SK-N-SH treated with all-trans-retinoic acid at 6 μM for 48 hours (cell line): ENCODE data around the gene RBM39.
"Not testable (repeated sequence)": the region's sequence is repeated elsewhere in the genome, so short reads cannot be mapped to it uniquely, and the experiment has no call there.

ENCODE experiments used
- ATAC-seq: fragments of 200-7000 bp; cut with Tn5 transposase; 3 replicates; pipeline ENCODE4 v1.9.1; 2020; ENCODE audit warnings: mild to moderate bottlenecking, moderate library complexity
- ARNTL ChIP-seq: fragments of 450-650 bp; formaldehyde crosslinking; IDR thresholded peaks from 2 replicates; pipeline ENCODE4 v1.5.0; 2020; ENCODE audit warnings: low read depth, mild to moderate bottlenecking, moderate library complexity, borderline replicate concordance
- CSRNP3 ChIP-seq: fragments of 250-450 bp; sonication (Bioruptor Pico); IDR thresholded peaks from 2 replicates; pipeline ENCODE4 v1.5.1; 2021; ENCODE audit warnings: mild to moderate bottlenecking, moderate library complexity
- ESRRG ChIP-seq: fragments of 250-450 bp; sonication (Bioruptor Pico); IDR thresholded peaks from 2 replicates; pipeline ENCODE4 v1.6.1; 2021; ENCODE audit warnings: mild to moderate bottlenecking
- GLIS3 ChIP-seq: fragments of 250-450 bp; sonication (Bioruptor Pico); IDR thresholded peaks from 2 replicates; pipeline ENCODE4 v1.5.0; 2020; ENCODE audit warnings: mild to moderate bottlenecking, moderate library complexity
- ISL1 ChIP-seq: fragments of 250-450 bp; sonication (Bioruptor Pico); IDR thresholded peaks from 2 replicates; pipeline ENCODE4 v2.1.2; 2022; ENCODE audit warnings: mild to moderate bottlenecking, moderate library complexity
- OSR1 ChIP-seq: fragments of 250-450 bp; sonication (Bioruptor Pico); IDR thresholded peaks from 2 replicates; pipeline ENCODE4 v1.8.0; 2022; ENCODE audit warnings: moderate library complexity, mild to moderate bottlenecking, inconsistent platforms
- POU6F1 ChIP-seq: fragments of 250-450 bp; sonication (Bioruptor Pico); IDR thresholded peaks from 2 replicates; pipeline ENCODE4 v1.8.0; 2021; ENCODE audit warnings: low read depth, mild to moderate bottlenecking, moderate library complexity, borderline replicate concordance
- PPARA ChIP-seq: fragments of 250-450 bp; sonication (Bioruptor Pico); IDR thresholded peaks from 2 replicates; pipeline ENCODE4 v1.5.0; 2020; ENCODE audit warnings: mild to moderate bottlenecking, borderline replicate concordance
- SNAI2 ChIP-seq: fragments of 250-450 bp; sonication (Bioruptor Pico); IDR thresholded peaks from 2 replicates; pipeline ENCODE4 v1.5.0; 2020; ENCODE audit warnings: mild to moderate bottlenecking, moderate library complexity
- TCF4 ChIP-seq: fragments of 250-450 bp; sonication (Bioruptor Pico); IDR thresholded peaks from 2 replicates; pipeline ENCODE4 v1.8.0; 2021; ENCODE audit warnings: mild to moderate bottlenecking, moderate library complexity, borderline replicate concordance
- TOX ChIP-seq: fragments of 250-450 bp; sonication (Bioruptor Pico); IDR thresholded peaks from 2 replicates; pipeline ENCODE4 v1.8.0; 2021; ENCODE audit warnings: mild to moderate bottlenecking, moderate library complexity, borderline replicate concordance
- ZFP3 ChIP-seq: fragments of 250-450 bp; sonication (Bioruptor Pico); IDR thresholded peaks from 2 replicates; pipeline ENCODE4 v1.5.0; 2020; ENCODE audit warnings: mild to moderate bottlenecking, moderate library complexity
- ZFP30 ChIP-seq: fragments of 450-650 bp; formaldehyde crosslinking; IDR thresholded peaks from 2 replicates; pipeline ENCODE4 v1.5.0; 2022; ENCODE audit warnings: mild to moderate bottlenecking, moderate library complexity
- ZNF565 ChIP-seq: fragments of 450-650 bp; formaldehyde crosslinking; conservative IDR thresholded peaks from 2 replicates; pipeline ENCODE4 v1.5.0; 2020; ENCODE audit warnings: low read depth, mild to moderate bottlenecking, moderate library complexity
- ZNF70 ChIP-seq: fragments of 450-650 bp; formaldehyde crosslinking; IDR thresholded peaks from 2 replicates; pipeline ENCODE4 v1.5.0; 2020; ENCODE audit warnings: mild to moderate bottlenecking, moderate library complexity
- ZNF8 ChIP-seq: fragments of 450-650 bp; formaldehyde crosslinking; IDR thresholded peaks from 2 replicates; pipeline ENCODE4 v1.5.0; 2020; ENCODE audit warnings: mild to moderate bottlenecking, moderate library complexity
- TF ChIP-seq, protein P1 (sequence below): fragments of 250-450 bp; sonication (Bioruptor Pico); IDR thresholded peaks from 2 replicates; pipeline ENCODE4 v1.5.0; 2020; ENCODE audit warnings: mild to moderate bottlenecking, moderate library complexity
- TF ChIP-seq, protein P2 (sequence below): fragments of 250-450 bp; sonication (Bioruptor Pico); IDR thresholded peaks from 2 replicates; pipeline ENCODE4 v1.8.0; 2020; ENCODE audit warnings: mild to moderate bottlenecking, moderate library complexity, borderline replicate concordance

The RBM39 gene

GRCh38 chr20:35708502-35708901 is 33.6 kb downstream of the RBM39 start:
- ATAC-seq: no peak; the same call in none of the 3 replicates
- TF ChIP-seq, protein P1, sequence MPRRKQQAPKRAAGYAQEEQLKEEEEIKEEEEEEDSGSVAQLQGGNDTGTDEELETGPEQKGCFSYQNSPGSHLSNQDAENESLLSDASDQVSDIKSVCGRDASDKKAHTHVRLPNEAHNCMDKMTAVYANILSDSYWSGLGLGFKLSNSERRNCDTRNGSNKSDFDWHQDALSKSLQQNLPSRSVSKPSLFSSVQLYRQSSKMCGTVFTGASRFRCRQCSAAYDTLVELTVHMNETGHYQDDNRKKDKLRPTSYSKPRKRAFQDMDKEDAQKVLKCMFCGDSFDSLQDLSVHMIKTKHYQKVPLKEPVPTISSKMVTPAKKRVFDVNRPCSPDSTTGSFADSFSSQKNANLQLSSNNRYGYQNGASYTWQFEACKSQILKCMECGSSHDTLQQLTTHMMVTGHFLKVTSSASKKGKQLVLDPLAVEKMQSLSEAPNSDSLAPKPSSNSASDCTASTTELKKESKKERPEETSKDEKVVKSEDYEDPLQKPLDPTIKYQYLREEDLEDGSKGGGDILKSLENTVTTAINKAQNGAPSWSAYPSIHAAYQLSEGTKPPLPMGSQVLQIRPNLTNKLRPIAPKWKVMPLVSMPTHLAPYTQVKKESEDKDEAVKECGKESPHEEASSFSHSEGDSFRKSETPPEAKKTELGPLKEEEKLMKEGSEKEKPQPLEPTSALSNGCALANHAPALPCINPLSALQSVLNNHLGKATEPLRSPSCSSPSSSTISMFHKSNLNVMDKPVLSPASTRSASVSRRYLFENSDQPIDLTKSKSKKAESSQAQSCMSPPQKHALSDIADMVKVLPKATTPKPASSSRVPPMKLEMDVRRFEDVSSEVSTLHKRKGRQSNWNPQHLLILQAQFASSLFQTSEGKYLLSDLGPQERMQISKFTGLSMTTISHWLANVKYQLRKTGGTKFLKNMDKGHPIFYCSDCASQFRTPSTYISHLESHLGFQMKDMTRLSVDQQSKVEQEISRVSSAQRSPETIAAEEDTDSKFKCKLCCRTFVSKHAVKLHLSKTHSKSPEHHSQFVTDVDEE (CRISPR knock-in tag): no peak
- TF ChIP-seq ZNF8 (no peak), OSR1 (no peak), ESRRG (no peak), ZFP3 (CRISPR knock-in tag) (no peak), ISL1 (CRISPR knock-in tag) (no peak), ARNTL (CRISPR knock-in tag) (no peak), SNAI2 (CRISPR knock-in tag) (no peak), GLIS3 (CRISPR knock-in tag) (no peak), ZNF565 (no peak), TOX (CRISPR knock-in tag) (no peak), ZNF70 (CRISPR knock-in tag) (no peak), TCF4 (CRISPR knock-in tag) (no peak), PPARA (CRISPR knock-in tag) (no peak), ZFP30 (CRISPR knock-in tag) (no peak), CSRNP3 (no peak)
- TF ChIP-seq, protein P2, sequence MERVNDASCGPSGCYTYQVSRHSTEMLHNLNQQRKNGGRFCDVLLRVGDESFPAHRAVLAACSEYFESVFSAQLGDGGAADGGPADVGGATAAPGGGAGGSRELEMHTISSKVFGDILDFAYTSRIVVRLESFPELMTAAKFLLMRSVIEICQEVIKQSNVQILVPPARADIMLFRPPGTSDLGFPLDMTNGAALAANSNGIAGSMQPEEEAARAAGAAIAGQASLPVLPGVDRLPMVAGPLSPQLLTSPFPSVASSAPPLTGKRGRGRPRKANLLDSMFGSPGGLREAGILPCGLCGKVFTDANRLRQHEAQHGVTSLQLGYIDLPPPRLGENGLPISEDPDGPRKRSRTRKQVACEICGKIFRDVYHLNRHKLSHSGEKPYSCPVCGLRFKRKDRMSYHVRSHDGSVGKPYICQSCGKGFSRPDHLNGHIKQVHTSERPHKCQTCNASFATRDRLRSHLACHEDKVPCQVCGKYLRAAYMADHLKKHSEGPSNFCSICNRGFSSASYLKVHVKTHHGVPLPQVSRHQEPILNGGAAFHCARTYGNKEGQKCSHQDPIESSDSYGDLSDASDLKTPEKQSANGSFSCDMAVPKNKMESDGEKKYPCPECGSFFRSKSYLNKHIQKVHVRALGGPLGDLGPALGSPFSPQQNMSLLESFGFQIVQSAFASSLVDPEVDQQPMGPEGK (CRISPR knock-in tag): no peak

- ATAC-seq: not testable (repeated sequence)
Measured at GRCh38 chr20:35706591-35707529, 35.2 kb downstream of the RBM39 start.

GRCh38 chr20:35705894-35706293 is 36.2 kb downstream of the RBM39 start:
- not testable (repeated sequence) for ATAC-seq

DNA sequence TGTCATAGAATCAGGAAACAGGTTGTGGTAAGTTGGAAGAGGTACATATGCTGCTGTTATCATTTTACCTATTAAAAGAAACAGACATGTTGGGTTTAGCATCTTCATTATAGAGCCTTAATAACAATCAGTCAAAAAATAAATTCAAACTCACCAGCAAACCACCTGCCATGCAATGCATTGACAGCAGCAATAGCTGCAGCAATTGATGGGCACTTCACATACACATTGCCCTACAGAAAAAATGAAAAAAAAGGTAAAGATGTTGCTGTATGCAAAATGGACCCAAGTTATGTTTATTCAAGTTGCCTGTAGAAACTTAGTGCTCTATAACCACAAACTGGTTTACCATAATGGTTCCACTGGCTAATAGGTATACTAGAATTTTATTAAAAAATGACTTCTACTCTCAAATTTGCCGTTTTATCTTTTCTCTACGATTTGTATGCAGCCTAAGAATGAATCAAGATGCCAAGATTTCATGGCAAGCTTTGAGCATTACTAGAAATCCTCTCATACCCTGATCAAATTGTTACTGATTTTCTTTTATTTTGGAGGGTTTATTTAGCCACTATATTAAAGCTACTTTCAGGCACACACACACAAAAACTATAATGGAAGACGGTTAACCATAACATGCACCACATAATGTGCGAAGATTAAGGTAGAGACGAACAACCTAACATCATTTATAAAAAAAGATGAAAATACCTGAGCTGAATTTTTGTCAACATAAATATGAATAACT is 37.4 kb downstream of the RBM39 start:
- TF ChIP-seq PPARA (CRISPR knock-in tag) (no peak), POU6F1 (no peak), ESRRG (no peak), ZNF565 (no peak), SNAI2 (CRISPR knock-in tag) (no peak)
- ATAC-seq: no peak
